OCI-LY7 (cell line): ENCODE results near the gene FTO.

Source experiments
- CTCF ChIP-seq: fragments of 200-600 bp; sonication (generic); conservative IDR thresholded peaks from 2 replicates; pipeline ENCODE4 v1.5.1; 2014; ENCODE audit warnings: mild to moderate bottlenecking, antibody characterized with exemption, low read length, moderate library complexity, mixed read lengths
- EZH2phosphoT487 ChIP-seq: fragments of 200-600 bp; sonication (generic); IDR thresholded peaks from 2 replicates; pipeline ENCODE4 v1.6.1; 2018; ENCODE audit warnings: low read depth, borderline replicate concordance, mild to moderate bottlenecking, mixed run types, antibody characterized with exemption, low read length, moderate library complexity, mixed read lengths

GRCh38 chr16:54080524-54081008 lies 376.6 kb downstream of the FTO start:
- TF ChIP-seq CTCF (no peak), EZH2phosphoT487 (no peak)
